H9 (cell line): ENCODE results near the gene LRRC26. TPM values are rescaled to one million over a fixed set of nuclear protein-coding genes. Genes with fewer than 3 reads are reported as not detected.

Experiments
- DNase-seq: peaks from one replicate; pipeline ENCODE4 v3.0.0-alpha.2; 2017
- H2AFZ ChIP-seq: one replicate; pipeline ENCODE4 v1.6.1; 2013; ENCODE audit warnings: mild to moderate bottlenecking, low read length, control low read depth, moderate library complexity
- H2AK5ac ChIP-seq: 2 replicates; pipeline ENCODE4 v1.6.1; 2013; ENCODE audit warnings: low read length, control low read depth, mixed read lengths; ENCODE audit not compliant: insufficient read length
- H2BK120ac ChIP-seq: one replicate; pipeline ENCODE4 v1.6.1; 2013; ENCODE audit warnings: low read depth, mild to moderate bottlenecking, low read length, control low read depth, inconsistent platforms; ENCODE audit not compliant: poor library complexity, severe bottlenecking
- H2BK12ac ChIP-seq: 2 replicates; pipeline ENCODE4 v1.6.1; 2013; ENCODE audit warnings: low read length, control low read depth, mixed read lengths, low read depth; ENCODE audit not compliant: insufficient read length
- H2BK15ac ChIP-seq: 2 replicates; pipeline ENCODE4 v1.6.1; 2013; ENCODE audit warnings: low read depth, low read length, control low read depth
- H2BK20ac ChIP-seq: one replicate; pipeline ENCODE4 v1.6.1; 2013; ENCODE audit warnings: low read depth, mild to moderate bottlenecking, low read length, control low read depth, inconsistent platforms; ENCODE audit not compliant: poor library complexity, severe bottlenecking
- H2BK5ac ChIP-seq: 2 replicates; pipeline ENCODE4 v1.6.1; 2013; ENCODE audit warnings: low read length, control low read depth, mixed read lengths; ENCODE audit not compliant: insufficient read length
- H3K14ac ChIP-seq: 2 replicates; pipeline ENCODE4 v1.6.1; 2013; ENCODE audit warnings: low read length, control low read depth; ENCODE audit not compliant: insufficient read depth
- H3K18ac ChIP-seq: 2 replicates; pipeline ENCODE4 v1.6.1; 2013; ENCODE audit warnings: low read depth, mild to moderate bottlenecking, mixed read lengths, low read length, control low read depth; ENCODE audit not compliant: insufficient read length
- H3K23ac ChIP-seq: 2 replicates; pipeline ENCODE4 v1.6.1; 2013; ENCODE audit warnings: low read length, control low read depth, mixed read lengths, low read depth; ENCODE audit not compliant: insufficient read length
- H3K23me2 ChIP-seq: 2 replicates; pipeline ENCODE4 v1.6.1; 2013; ENCODE audit warnings: low read depth, mild to moderate bottlenecking, mixed read lengths, low read length, control low read depth; ENCODE audit not compliant: insufficient read length, poor library complexity, severe bottlenecking
- H3K27ac ChIP-seq: 2 replicates; pipeline ENCODE4 v1.5.1; 2013; ENCODE audit warnings: low read length, control low read depth, mixed read lengths, low read depth; ENCODE audit not compliant: insufficient read length
- H3K27me3 ChIP-seq: 2 replicates; pipeline ENCODE4 v1.6.1; 2013; ENCODE audit warnings: low read length, control low read depth, inconsistent platforms; ENCODE audit not compliant: insufficient read depth
- H3K4ac ChIP-seq: 2 replicates; pipeline ENCODE4 v1.6.1; 2013; ENCODE audit warnings: low read depth, mild to moderate bottlenecking, control low read depth, inconsistent platforms, low read length, moderate library complexity
- H3K4me1 ChIP-seq: 2 replicates; pipeline ENCODE4 v1.6.1; 2013; ENCODE audit warnings: low read length, control low read depth, inconsistent platforms; ENCODE audit not compliant: insufficient read depth
- H3K4me2 ChIP-seq: 2 replicates; pipeline ENCODE4 v1.6.1; 2013; ENCODE audit warnings: low read length, control low read depth, mixed read lengths; ENCODE audit not compliant: insufficient read length, insufficient read depth
- H3K56ac ChIP-seq: 2 replicates; pipeline ENCODE4 v1.6.1; 2013; ENCODE audit warnings: low read depth, mild to moderate bottlenecking, mixed read lengths, low read length, control low read depth; ENCODE audit not compliant: insufficient read length
- H3K79me1 ChIP-seq: 2 replicates; pipeline ENCODE4 v1.6.1; 2013; ENCODE audit warnings: low read depth, mild to moderate bottlenecking, moderate library complexity, low read length, control low read depth, inconsistent platforms; ENCODE audit not compliant: insufficient read depth, poor library complexity, severe bottlenecking
- H3K79me2 ChIP-seq: 2 replicates; pipeline ENCODE4 v1.6.1; 2013; ENCODE audit warnings: low read length, control low read depth, inconsistent platforms; ENCODE audit not compliant: insufficient read depth
- H3K9ac ChIP-seq: 2 replicates; pipeline ENCODE4 v1.6.1; 2013; ENCODE audit warnings: low read length, control low read depth, mixed read lengths; ENCODE audit not compliant: insufficient read length; ENCODE audit errors: extremely low read depth
- H3K9me3 ChIP-seq: one replicate; pipeline ENCODE4 v1.6.1; 2013; ENCODE audit warnings: low read depth, low read length, inconsistent platforms; ENCODE audit not compliant: control insufficient read depth
- H3T11ph ChIP-seq: one replicate; pipeline ENCODE4 v1.6.1; 2013; ENCODE audit warnings: mild to moderate bottlenecking, low read length, control low read depth, inconsistent platforms
- H4K20me1 ChIP-seq: one replicate; pipeline ENCODE4 v1.6.1; 2013; ENCODE audit not compliant: control insufficient read depth, insufficient read length, insufficient read depth
- H4K5ac ChIP-seq: 2 replicates; pipeline ENCODE4 v1.6.1; 2013; ENCODE audit warnings: low read depth, mild to moderate bottlenecking, mixed read lengths, low read length, control low read depth; ENCODE audit not compliant: insufficient read length
- H4K8ac ChIP-seq: replicated peaks from 2 replicates; pipeline ENCODE4 v1.6.1; 2013; ENCODE audit warnings: low read length, control low read depth, mixed read lengths, low read depth; ENCODE audit not compliant: insufficient read length
- H4K91ac ChIP-seq: 2 replicates; pipeline ENCODE4 v1.6.1; 2013; ENCODE audit warnings: low read depth, mild to moderate bottlenecking, moderate library complexity, mixed read lengths, low read length, control low read depth; ENCODE audit not compliant: insufficient read length
- H3K27ac Mint-ChIP-seq, 3 experiments: 2 replicates in 2 of 3; 3 replicates in 1 of 3; pipeline ENCODE4 v1.8.0; 2020 to 2021; ENCODE audit warnings: mixed read lengths in 3 of 3, mild to moderate bottlenecking in 1 of 3, moderate library complexity in 1 of 3
- H3K27me3 Mint-ChIP-seq: 2 replicates; pipeline ENCODE4 v1.8.0; 2021; ENCODE audit warnings: low read depth, mild to moderate bottlenecking, moderate library complexity, mixed read lengths
- H3K36me3 Mint-ChIP-seq, 3 experiments: 2 replicates in 2 of 3; 3 replicates in 1 of 3; pipeline ENCODE4 v1.8.0; 2020 to 2021; ENCODE audit warnings: low read depth in 3 of 3, mixed read lengths in 3 of 3; ENCODE audit not compliant: insufficient read depth in 1 of 3
- H3K4me1 Mint-ChIP-seq, 2 experiments: 2 replicates each; pipeline ENCODE4 v1.8.0; 2020; ENCODE audit warnings: mixed read lengths in 2 of 2
- H3K4me3 Mint-ChIP-seq, 2 experiments: 2 replicates in 1 of 2; 3 replicates in 1 of 2; pipeline ENCODE4 v1.8.0; 2020 to 2021; ENCODE audit warnings: mild to moderate bottlenecking in 2 of 2, mixed read lengths in 2 of 2, moderate library complexity in 1 of 2
- H3K9me3 Mint-ChIP-seq, 2 experiments: 2 replicates in 1 of 2; 3 replicates in 1 of 2; pipeline ENCODE4 v1.8.0; 2020; ENCODE audit warnings: mild to moderate bottlenecking in 2 of 2, mixed read lengths in 2 of 2, moderate library complexity in 1 of 2
- WGBS: extraction: QIAGEN DNeasy Blood & Tissue Kit; methylation state at CpG from one replicate; pipeline ENCODE4 v1.1.7; 2013; ENCODE audit warnings: missing lambda C conversion rate, low lambda C conversion rate, mixed read lengths; ENCODE audit not compliant: insufficient read length; ENCODE audit errors: extremely low coverage; 5-methylcytosine and 5-hydroxymethylcytosine counted together
- total RNA-seq: library from RNA; stranded (reverse); gene quantifications from 2 replicates; pipeline ENCODE4 v1.2.1, GENCODE V29; 2021
- TF ChIP-seq, protein P1 (sequence below): fragments of 200-600 bp; sonication (generic); conservative IDR thresholded peaks from 3 replicates; pipeline ENCODE4 v1.8.0; 2021; ENCODE audit warnings: antibody characterized with exemption, mild to moderate bottlenecking

Gene LRRC26
- total RNA-seq, 1 experiment from 2014 or later, result 0.96 TPM

DNA sequence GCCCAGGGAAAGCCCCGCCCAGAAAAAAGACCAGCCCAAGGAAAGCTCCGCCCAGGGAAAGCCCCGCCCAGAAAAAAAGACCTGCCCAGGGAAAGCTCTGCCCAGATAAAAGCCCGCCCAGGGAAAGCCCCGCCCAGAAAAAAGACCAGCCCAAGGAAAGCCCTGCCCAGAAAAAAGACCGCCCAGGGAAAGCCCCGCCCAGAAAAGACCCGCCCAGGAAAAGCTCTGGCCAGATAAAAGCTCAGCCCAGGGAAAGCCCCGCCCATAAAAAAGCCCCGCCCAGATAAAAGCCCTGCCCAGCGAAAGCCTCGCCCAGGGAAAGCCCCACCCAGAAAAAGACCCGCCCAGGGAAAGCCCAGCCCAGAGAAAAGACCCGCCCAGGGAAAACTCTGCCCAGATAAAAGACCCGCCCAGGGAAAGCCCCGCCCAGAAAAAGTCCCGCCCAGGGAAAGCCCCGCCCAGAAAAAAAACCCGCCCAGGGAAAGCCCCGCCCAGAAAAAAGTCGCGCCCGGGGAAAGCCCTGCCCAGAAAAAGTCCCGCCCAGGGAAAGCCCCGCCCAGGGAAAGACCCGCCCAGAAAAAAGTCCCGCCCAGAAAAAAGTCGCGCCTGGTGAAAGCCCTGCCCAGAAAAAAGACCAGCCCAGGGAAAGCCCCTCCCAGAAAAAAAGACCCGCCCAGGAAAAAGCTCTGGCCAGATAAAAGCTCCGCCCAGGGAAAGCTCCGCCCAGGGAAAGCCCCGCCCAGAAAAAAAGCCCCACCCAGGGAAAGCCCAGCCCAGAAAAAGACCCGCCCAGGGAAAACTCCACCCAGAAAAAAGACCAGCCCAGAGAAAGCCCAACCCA, 19.0 kb downstream of the LRRC26 start:
- H4K5ac ChIP-seq, result no peak overlapping the region
- H3K23ac ChIP-seq, result no peak overlapping the region
- no peak overlapping the region for H3K56ac ChIP-seq
- no peaks in the 10 kb centered on the region; the same call in 1 of the 2 replicates for H3K4me1 ChIP-seq
- H3K79me2 ChIP-seq, result no peaks in the 10 kb centered on the region
- no peak overlapping the region for H3T11ph ChIP-seq
- no peak overlapping the region for H2AK5ac ChIP-seq
- H3K79me1 ChIP-seq, result no peaks in the 10 kb centered on the region
- no peaks in the 10 kb centered on the region for H3K36me3 Mint-ChIP-seq
- no peaks in the 10 kb centered on the region; a peak in 2 of 5 replicates for H3K9me3 Mint-ChIP-seq
- no peak overlapping the region for H2AFZ ChIP-seq
- H3K9me3 ChIP-seq, result no peaks in the 10 kb centered on the region
- no peak overlapping the region for H2BK20ac ChIP-seq
- peaks cover 0 to 11% of the 10 kb centered on the region in 2 experiments; a peak in 2 of 4 replicates for H3K4me1 Mint-ChIP-seq
- H3K27ac Mint-ChIP-seq, result 0 out of 7 replicates have a peak overlapping the region, but pooled peaks of 1 of the 3 experiments have one; percentile 58
- TF ChIP-seq, protein P1, sequence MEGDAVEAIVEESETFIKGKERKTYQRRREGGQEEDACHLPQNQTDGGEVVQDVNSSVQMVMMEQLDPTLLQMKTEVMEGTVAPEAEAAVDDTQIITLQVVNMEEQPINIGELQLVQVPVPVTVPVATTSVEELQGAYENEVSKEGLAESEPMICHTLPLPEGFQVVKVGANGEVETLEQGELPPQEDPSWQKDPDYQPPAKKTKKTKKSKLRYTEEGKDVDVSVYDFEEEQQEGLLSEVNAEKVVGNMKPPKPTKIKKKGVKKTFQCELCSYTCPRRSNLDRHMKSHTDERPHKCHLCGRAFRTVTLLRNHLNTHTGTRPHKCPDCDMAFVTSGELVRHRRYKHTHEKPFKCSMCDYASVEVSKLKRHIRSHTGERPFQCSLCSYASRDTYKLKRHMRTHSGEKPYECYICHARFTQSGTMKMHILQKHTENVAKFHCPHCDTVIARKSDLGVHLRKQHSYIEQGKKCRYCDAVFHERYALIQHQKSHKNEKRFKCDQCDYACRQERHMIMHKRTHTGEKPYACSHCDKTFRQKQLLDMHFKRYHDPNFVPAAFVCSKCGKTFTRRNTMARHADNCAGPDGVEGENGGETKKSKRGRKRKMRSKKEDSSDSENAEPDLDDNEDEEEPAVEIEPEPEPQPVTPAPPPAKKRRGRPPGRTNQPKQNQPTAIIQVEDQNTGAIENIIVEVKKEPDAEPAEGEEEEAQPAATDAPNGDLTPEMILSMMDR, result no peak
- no peak overlapping the region; a peak in 1 of 5 replicates for H3K4me3 Mint-ChIP-seq
- no peaks in the 10 kb centered on the region for H3K23me2 ChIP-seq
- H3K4me2 ChIP-seq, result no peak overlapping the region
- peak; percentile 85 for DNase-seq
- no peak overlapping the region for H4K8ac ChIP-seq
- H3K18ac ChIP-seq, result no peak overlapping the region
- no peaks in the 10 kb centered on the region for H4K20me1 ChIP-seq
- H2BK12ac ChIP-seq, result no peak overlapping the region
- H2BK15ac ChIP-seq, result no peak overlapping the region
- H3K14ac ChIP-seq, result no peak overlapping the region
- H2BK120ac ChIP-seq, result no peak overlapping the region
- H3K27me3 ChIP-seq, result peaks cover 5% of the 10 kb centered on the region; the same call in 1 of the 2 replicates
- H3K9ac ChIP-seq, result no peak overlapping the region
- no CpG with 5 or more reads among the region's 34 CpGs for WGBS
- H4K91ac ChIP-seq, result no peak overlapping the region
- H3K4ac ChIP-seq, result no peak overlapping the region
- H3K27ac ChIP-seq, result no peak overlapping the region
- H2BK5ac ChIP-seq, result no peak overlapping the region
- H3K27me3 Mint-ChIP-seq, result peaks cover 37% of the 10 kb centered on the region
